WI38 (cell line): ENCODE results near the gene HOXA11.

Experiments used
- H3K4me3 ChIP-seq: 2 replicates; pipeline ENCODE4 v1.5.1; 2011; ENCODE audit warnings: low read depth, mild to moderate bottlenecking, control low read depth, low read length
- TF ChIP-seq, protein P1 (sequence below): IDR thresholded peaks from 2 replicates; pipeline ENCODE4 v1.5.1; 2012; ENCODE audit warnings: low read depth, mild to moderate bottlenecking, control low read depth, low read length

The HOXA11 gene

GRCh38 chr7:27185013-27185853 is at the start of gene HOXA11:
TSS of gene HOXA11 (minus strand) at chr7:27185232. CDS start at chr7:27185144, 88 bp downstream.
- H3K4me3 ChIP-seq: peak within 1 kb of the TSS; percentile 50
- TF ChIP-seq, protein P1, sequence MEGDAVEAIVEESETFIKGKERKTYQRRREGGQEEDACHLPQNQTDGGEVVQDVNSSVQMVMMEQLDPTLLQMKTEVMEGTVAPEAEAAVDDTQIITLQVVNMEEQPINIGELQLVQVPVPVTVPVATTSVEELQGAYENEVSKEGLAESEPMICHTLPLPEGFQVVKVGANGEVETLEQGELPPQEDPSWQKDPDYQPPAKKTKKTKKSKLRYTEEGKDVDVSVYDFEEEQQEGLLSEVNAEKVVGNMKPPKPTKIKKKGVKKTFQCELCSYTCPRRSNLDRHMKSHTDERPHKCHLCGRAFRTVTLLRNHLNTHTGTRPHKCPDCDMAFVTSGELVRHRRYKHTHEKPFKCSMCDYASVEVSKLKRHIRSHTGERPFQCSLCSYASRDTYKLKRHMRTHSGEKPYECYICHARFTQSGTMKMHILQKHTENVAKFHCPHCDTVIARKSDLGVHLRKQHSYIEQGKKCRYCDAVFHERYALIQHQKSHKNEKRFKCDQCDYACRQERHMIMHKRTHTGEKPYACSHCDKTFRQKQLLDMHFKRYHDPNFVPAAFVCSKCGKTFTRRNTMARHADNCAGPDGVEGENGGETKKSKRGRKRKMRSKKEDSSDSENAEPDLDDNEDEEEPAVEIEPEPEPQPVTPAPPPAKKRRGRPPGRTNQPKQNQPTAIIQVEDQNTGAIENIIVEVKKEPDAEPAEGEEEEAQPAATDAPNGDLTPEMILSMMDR: no peak

GRCh38 chr7:27229448-27229847 is 44.4 kb upstream of the HOXA11 start:
- TF ChIP-seq, protein P1: no peak
- H3K4me3 ChIP-seq: no peak overlapping the region

DNA sequence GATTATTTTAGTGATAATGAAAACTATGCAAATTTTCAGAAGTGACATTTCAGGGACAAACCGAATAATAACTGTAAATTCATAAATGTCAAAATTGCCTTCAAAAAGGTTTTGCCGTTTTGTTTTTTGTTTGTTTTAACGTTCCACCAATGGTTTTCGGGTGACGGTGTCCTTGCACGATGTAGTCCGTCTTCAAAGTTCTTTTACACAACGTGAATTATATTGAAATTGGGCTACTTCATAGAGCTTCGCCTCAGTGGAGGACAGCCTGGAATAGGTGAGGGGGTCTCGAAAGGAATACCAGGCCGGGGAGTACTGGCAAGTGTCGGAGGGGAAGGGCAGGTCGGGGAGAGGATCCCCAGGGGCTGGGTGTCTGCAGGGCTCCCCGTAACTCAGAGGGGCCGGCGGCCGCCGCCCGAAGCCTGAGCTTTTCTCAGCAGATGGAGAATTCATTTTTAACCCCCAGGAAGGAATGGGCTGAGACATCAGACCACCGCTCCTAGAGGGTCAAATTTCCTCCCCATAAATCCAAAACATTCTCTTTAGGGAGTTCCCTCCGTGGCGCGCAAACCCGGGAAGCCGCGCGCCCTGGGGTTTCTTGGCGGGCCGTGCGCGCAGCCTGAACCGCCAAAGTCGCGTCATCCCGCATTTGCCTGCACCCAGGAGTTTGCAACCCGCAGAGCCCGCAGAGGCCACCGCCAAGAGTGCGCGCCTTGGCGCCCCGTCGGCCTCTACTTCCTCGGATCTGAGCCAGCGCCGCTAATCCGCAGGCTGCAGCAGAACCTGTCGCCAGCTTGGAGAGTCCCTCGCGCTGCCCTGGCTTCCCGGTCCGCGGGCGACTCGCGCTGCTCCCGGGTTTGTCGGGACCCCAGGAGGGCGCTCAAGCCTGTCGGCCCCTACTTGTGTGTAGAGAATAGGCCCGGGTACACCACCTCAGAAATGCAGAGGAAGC is 40.2 kb upstream of the HOXA11 start:
- H3K4me3 ChIP-seq: no peak overlapping the region
- TF ChIP-seq, protein P1: no peak

DNA sequence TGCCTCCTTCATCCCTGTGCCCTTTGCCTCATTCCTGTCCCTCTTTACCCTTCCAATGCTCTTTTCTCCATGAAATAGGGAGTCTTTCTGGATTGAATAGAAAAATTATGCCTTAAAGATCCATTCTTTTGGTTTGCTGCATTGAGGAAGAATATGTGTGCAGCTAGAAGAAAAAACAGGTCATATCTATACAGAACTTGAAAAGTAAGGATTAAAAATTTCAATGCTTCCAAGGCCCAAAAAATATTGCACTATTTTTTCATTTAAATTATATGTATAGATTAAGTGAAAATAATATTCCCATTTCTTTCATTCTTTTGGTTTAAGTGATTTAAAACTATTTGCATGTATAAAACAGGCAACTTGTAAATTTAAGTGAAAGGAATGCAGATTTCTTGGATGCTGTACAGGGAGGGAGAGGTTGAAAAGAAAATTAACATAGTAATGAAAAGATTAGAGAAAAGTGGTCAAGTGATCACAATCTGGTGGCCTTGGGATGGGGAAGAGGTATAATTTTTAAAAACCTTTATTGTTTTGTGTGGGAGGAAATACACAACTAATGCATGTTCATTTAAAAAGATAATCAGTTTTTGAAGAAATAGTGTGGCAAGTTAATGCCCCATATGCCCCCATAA is 39.0 kb upstream of the HOXA11 start:
- no peak overlapping the region for H3K4me3 ChIP-seq
- TF ChIP-seq, protein P1: no peak

DNA sequence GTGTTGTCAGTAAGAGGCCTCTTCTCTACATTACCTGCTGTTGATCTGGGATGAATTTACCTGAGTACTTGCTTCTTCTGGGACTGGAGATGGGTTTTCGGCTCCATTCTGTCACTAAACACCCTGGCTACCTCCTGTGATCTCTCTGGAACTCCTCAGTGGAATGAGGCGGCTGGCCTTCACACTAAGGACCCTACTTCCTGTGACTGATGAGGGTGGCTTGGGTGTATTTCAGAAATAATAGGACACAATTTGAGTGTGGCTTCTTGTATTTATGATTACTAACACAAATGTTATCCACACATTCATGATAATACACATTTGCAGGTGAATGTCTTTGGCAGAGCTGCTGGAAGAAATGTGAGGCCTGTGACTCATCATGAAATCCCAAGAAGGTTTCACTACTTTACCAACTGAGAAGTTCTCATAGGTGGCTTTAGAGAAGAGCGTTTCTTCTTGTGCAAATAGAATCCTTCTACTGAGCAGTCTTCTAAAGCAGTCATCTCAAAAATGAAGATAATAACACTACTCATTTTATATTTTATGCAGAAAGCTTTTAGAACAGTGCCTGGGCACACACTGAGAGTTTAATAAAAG is 36.3 kb upstream of the HOXA11 start:
- H3K4me3 ChIP-seq: no peak overlapping the region
- TF ChIP-seq, protein P1: no peak

GRCh38 chr7:27220440-27220955 is 35.5 kb upstream of the HOXA11 start:
- TF ChIP-seq, protein P1: no peak
- no peak overlapping the region for H3K4me3 ChIP-seq
